HCT116 (cell line): ENCODE measurements around the gene ERBIN.

Experiments used
- EZH2 ChIP-seq: fragments of 200-600 bp; sonication (generic); IDR thresholded peaks from 2 replicates; pipeline ENCODE4 v1.6.1; 2017; ENCODE audit warnings: antibody characterized with exemption, mixed run types
- FOSL1 ChIP-seq: IDR thresholded peaks from 2 replicates; pipeline ENCODE4 v1.6.1; 2012; ENCODE audit warnings: low read depth
- POLR2AphosphoS5 ChIP-seq: IDR thresholded peaks from 2 replicates; pipeline ENCODE4 v1.6.1; 2011; ENCODE audit warnings: mild to moderate bottlenecking, low read depth, low read length, moderate library complexity
- SP1 ChIP-seq: IDR thresholded peaks from 2 replicates; pipeline ENCODE4 v1.6.1; 2012; ENCODE audit warnings: low read depth
- YY1 ChIP-seq: IDR thresholded peaks from 2 replicates; pipeline ENCODE4 v1.6.1; 2011; ENCODE audit warnings: low read length, low read depth, moderate library complexity, mild to moderate bottlenecking; ENCODE audit not compliant: insufficient replicate concordance; ENCODE audit errors: extremely low read depth
- TF ChIP-seq, protein P1 (sequence below): IDR thresholded peaks from 2 replicates; pipeline ENCODE4 v1.6.1; 2012; ENCODE audit warnings: low read depth

DNA sequence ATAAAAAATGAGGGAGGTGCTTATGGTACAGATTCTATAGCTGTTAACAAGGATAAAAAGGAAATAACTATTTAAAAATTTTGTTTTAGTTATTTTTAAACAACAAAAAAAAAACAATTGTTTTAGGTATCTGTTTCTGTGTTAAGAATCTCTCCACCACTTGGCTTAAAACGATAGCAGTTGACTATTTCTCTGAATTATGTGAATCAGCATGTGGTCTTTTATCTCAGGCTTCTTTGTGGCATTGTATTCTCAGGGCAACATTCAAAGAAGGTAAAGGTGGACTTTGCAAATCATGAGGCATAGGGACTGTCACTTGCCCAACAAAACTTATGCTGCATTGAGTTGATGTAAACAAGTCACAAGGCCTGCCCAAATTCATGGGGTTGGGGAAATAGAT, 55.2 kb downstream of the ERBIN start:
- TF ChIP-seq SP1 (no peak), YY1 (no peak), POLR2AphosphoS5 (no peak), FOSL1 (no peak), EZH2 (no peak)
- TF ChIP-seq, protein P1, sequence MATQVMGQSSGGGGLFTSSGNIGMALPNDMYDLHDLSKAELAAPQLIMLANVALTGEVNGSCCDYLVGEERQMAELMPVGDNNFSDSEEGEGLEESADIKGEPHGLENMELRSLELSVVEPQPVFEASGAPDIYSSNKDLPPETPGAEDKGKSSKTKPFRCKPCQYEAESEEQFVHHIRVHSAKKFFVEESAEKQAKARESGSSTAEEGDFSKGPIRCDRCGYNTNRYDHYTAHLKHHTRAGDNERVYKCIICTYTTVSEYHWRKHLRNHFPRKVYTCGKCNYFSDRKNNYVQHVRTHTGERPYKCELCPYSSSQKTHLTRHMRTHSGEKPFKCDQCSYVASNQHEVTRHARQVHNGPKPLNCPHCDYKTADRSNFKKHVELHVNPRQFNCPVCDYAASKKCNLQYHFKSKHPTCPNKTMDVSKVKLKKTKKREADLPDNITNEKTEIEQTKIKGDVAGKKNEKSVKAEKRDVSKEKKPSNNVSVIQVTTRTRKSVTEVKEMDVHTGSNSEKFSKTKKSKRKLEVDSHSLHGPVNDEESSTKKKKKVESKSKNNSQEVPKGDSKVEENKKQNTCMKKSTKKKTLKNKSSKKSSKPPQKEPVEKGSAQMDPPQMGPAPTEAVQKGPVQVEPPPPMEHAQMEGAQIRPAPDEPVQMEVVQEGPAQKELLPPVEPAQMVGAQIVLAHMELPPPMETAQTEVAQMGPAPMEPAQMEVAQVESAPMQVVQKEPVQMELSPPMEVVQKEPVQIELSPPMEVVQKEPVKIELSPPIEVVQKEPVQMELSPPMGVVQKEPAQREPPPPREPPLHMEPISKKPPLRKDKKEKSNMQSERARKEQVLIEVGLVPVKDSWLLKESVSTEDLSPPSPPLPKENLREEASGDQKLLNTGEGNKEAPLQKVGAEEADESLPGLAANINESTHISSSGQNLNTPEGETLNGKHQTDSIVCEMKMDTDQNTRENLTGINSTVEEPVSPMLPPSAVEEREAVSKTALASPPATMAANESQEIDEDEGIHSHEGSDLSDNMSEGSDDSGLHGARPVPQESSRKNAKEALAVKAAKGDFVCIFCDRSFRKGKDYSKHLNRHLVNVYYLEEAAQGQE, result no peak
